NB4 (cell line): ENCODE data around the gene FBF1.

Experiments
- DNase-seq: peaks from one replicate; pipeline ENCODE4 v3.0.0; 2010; ENCODE audit warnings: low read depth
- H3K4me3 ChIP-seq: one replicate; pipeline ENCODE4 v1.5.1; 2011; ENCODE audit warnings: mild to moderate bottlenecking, low read depth, low read length, moderate library complexity
- MYC ChIP-seq: IDR thresholded peaks from 2 replicates; pipeline ENCODE4 v1.6.1; 2011; ENCODE audit warnings: low read depth, low read length
- POLR2A ChIP-seq: IDR thresholded peaks from 2 replicates; pipeline ENCODE4 v1.6.1; 2011; ENCODE audit warnings: mild to moderate bottlenecking; ENCODE audit not compliant: insufficient read length; ENCODE audit errors: extremely low read depth
- TF ChIP-seq, protein P1 (sequence below): IDR thresholded peaks from one replicate; pipeline ENCODE4 v1.5.1; 2012; ENCODE audit warnings: low read depth, low read length
- TF ChIP-seq, protein P2 (sequence below): IDR thresholded peaks from 2 replicates; pipeline ENCODE4 v1.6.1; 2011; ENCODE audit warnings: low read depth, low read length

FBF1 gene

DNA sequence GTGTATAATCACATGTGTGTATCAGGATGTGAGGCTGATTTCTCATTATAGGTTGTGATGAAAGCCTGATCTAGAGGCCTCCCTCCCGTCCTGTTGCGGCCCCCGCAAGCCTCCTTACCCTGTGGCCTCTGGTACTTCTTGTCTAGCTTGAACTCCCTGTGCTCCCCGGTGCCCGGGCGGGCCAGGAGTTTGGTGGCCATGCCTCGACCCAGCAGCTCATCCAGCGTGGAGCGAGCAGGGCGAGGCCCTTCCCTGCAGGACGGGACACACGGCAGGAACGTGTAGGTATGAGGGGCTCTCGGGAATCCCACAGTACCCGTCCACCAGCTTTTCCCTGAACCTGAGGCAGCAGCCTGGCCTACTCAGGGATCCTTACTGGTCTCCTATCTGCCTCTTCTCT, 14.9 kb downstream of the FBF1 start:
- TF ChIP-seq POLR2A, result no peak
- TF ChIP-seq, protein P1, sequence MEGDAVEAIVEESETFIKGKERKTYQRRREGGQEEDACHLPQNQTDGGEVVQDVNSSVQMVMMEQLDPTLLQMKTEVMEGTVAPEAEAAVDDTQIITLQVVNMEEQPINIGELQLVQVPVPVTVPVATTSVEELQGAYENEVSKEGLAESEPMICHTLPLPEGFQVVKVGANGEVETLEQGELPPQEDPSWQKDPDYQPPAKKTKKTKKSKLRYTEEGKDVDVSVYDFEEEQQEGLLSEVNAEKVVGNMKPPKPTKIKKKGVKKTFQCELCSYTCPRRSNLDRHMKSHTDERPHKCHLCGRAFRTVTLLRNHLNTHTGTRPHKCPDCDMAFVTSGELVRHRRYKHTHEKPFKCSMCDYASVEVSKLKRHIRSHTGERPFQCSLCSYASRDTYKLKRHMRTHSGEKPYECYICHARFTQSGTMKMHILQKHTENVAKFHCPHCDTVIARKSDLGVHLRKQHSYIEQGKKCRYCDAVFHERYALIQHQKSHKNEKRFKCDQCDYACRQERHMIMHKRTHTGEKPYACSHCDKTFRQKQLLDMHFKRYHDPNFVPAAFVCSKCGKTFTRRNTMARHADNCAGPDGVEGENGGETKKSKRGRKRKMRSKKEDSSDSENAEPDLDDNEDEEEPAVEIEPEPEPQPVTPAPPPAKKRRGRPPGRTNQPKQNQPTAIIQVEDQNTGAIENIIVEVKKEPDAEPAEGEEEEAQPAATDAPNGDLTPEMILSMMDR, result no peak
- TF ChIP-seq MYC, result no peak
- TF ChIP-seq, protein P2, sequence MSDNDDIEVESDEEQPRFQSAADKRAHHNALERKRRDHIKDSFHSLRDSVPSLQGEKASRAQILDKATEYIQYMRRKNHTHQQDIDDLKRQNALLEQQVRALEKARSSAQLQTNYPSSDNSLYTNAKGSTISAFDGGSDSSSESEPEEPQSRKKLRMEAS, result no peak
- H3K4me3 ChIP-seq, result no peak overlapping the region
- DNase-seq, result no peak

DNA sequence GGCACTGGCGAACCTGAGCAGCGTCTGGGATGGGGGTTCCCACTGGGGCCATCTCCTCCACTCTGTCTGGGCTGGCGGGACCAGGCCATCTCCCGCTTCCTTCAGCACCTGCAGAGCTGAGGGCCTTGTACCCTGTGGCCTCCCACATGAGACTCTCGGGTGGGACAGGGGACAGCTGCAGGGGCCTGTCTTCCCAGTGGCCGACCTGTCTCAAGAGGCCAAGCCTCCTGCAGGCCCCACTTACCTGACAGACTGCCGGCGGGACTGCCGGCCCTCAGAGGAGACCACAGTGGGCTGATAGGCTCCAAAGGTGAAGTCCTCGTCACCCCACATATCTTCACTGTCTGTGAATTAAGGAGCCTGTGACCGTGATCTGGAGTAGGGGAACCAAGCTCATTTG, 15.7 kb downstream of the FBF1 start:
- TF ChIP-seq MYC (no peak), POLR2A (no peak)
- TF ChIP-seq, protein P1, result no peak
- TF ChIP-seq, protein P2, result no peak
- H3K4me3 ChIP-seq, result no peak overlapping the region
- no peak for DNase-seq

DNA sequence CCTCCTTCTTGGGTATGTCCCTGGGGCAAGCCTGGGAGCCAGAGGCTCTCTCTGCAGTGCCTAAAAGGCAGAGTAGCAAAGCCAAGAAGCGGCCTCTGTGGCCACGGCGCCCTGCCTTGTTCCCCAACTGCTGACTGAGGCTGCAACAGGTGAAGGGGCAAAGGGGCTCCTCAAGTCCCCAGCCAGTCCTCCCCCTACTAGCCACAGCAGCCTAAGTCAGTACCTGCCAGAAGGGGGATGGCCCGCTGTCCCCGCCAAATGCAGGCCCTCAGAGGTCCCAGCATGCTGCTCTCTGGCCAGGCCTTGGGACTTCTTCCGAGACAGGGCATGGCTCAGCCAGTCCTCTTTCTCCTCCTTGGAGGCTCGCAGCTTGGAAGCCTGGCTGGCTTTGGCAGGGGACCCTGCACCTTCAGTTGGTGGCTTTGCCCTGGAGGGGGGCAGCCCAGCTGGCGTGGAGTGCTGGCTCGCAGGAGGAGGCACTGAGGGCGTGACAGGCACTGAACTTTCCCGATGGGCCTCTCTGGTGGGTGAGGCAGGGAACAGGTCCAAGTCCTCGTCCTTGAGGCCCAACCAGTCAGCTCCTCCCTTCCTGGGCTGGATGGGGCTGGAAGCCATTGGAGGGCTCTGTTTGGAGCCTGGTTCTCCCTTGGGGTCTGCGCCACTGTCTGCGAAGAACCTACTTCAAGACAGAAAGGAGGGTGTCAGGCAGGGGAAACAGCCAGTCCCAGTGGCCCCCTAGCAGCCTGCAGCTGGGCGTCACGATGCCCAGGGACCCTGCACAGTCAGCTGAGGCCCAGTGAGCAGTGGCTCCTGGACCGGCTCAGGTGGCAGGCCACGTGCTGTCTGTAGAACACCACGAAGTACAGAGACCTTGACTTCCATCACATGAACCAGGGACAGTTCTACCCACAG, 17.6 kb downstream of the FBF1 start:
- TF ChIP-seq, protein P1, result no peak
- TF ChIP-seq, protein P2, result no peak
- TF ChIP-seq POLR2A (no peak), MYC (no peak)
- no peak overlapping the region for H3K4me3 ChIP-seq
- no peak for DNase-seq

DNA sequence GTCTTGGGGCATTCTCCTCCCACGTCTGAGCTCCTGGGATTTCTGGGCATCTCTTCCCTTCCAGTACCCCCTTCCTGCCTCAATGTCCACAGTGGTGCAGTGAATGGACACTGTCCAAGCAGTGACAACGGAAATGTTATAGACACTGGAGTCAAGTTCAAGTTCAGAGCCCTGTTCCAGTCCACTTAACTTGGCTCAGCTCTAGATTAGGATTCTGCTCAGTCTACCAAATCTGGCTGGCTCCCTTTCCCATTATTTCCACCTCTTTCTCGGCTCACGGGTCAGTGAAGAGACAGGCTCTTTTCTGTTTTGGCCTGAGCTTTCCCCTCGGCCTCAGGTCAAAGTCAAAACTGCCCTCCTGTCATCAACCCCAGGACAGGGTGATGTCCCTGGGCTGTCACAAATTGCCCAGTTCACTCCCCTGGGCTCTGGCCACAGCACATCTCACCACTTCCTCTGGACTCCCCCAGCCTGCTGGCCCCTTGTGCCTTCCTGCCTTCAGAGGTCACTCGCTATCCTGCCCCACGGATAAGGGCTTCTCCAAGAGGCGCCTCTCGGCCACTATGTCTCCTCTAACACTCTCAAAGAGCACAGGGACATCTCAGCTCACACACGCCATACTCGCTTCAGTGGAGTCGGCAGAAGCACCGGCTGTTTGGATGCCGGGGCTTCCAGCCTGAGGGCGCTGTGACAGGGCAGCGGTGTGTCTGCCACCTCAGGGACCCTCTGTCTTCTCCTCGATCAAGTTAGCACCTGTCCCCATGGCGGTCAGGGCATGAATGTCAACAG, 18.5 kb downstream of the FBF1 start:
- H3K4me3 ChIP-seq, result no peak overlapping the region
- no peak for DNase-seq
- no peak for TF ChIP-seq MYC
- TF ChIP-seq, protein P1, result no peak
- TF ChIP-seq, protein P2, result no peak
- TF ChIP-seq POLR2A, result no peak

DNA sequence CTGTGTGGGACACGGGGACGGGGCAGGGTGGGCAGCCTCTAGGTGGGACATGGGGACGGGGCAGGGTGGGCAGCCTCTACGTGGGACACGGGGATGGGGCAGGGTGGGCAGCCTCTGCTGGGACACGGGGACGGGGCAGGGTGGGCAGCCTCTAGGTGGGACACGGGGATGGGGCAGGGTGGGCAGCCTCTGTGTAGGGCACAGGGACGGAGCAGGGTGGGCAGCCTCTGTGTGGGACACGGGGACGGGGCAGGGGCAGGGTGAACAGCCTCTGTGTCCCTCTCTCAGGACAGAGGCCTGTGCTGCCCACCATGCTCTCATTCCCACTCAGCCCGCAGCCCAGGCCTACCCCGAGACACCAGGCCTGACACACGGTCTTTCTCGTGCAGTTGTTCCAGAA, 19.2 kb downstream of the FBF1 start:
- TF ChIP-seq, protein P2, result no peak
- TF ChIP-seq, protein P1, result no peak
- TF ChIP-seq POLR2A (no peak), MYC (no peak)

More for the DNA sequence above, 19.2 kb downstream of the FBF1 start:
- DNase-seq, result no peak
- no peak overlapping the region for H3K4me3 ChIP-seq
